Measurements from ENCODE around the gene HSD17B14. TPM values are rescaled to one million over a fixed set of nuclear protein-coding genes. Genes with fewer than 3 reads are reported as not detected.

HSD17B14 gene
- total and polyA plus RNA-seq, 2 of the 13 experiments (the other 11 are each of a cell fraction or from before 2014, with no cell fraction given) = 0.58 to 1.2 TPM

- Histone ChIP-seq H3K4me3 (replicated peaks in 1 of 3; ENCODE audit: insufficient read depth in 1 of 3, low read depth in 2 of 3, low read length in 3 of 3) (no peak overlapping the region), H3K4me1 (ENCODE audit: insufficient read depth, low read length) (no peaks in the 10 kb centered on the region; the same call in 1 of the 2 replicates), H2AFZ (ENCODE audit: low read length) (no peak overlapping the region), H3K4me2 (ENCODE audit: low read depth, low read length) (no peak overlapping the region), H4K20me1 (ENCODE audit: insufficient read depth, low read length) (no peaks in the 10 kb centered on the region), H3K9me3 (ENCODE audit: low read length) (no peaks in the 10 kb centered on the region), H3K9ac (ENCODE audit: insufficient read depth, low read depth, low read length) (no peak overlapping the region), H3K27ac (ENCODE audit: extremely low read length, insufficient read depth, low read length) (no peak overlapping the region), H3K27me3 (ENCODE audit: control insufficient read depth in 1 of 2, insufficient read depth in 2 of 2, low read length in 2 of 2) (no peaks in the 10 kb centered on the region; a peak in 1 of 5 replicates), H3K79me2 (ENCODE audit: insufficient read depth, low read length) (no peaks in the 10 kb centered on the region), H3K36me3 (replicated peaks in 1 of 2; ENCODE audit: control insufficient read depth in 1 of 2, insufficient read depth in 2 of 2, low read length in 2 of 2) (no peaks in the 10 kb centered on the region)
- 96% methylated on average over 20 of the region's 30 CpGs for WGBS (ENCODE audit: low lambda C conversion rate)
- intact Hi-C loops (cut with micrococcal nuclease; ENCODE audit: unreplicated experiment) (no loop called here), in situ Hi-C loops (cut with HindIII; ENCODE audit: extremely low pct_ligation_motif_present, low pct_unique_long_range_greater_than_20kb) (no loop called here)
- ATAC-seq (no peak), FAIRE-seq (no peak), DNase-seq (ENCODE audit: low spot score) (no peak)
- BruUV-seq (replicated peaks) = no TSS peak
- TF ChIP-seq ZNF782 (CRISPR knock-in tag; IDR thresholded peaks at IDR 0.05; ENCODE audit: borderline replicate concordance) = no peak
- no peak for TF ChIP-seq ETV5 (CRISPR knock-in tag; IDR thresholded peaks at IDR 0.05; ENCODE audit: borderline replicate concordance)
- no peak for TF ChIP-seq AHDC1 (CRISPR knock-in tag; IDR thresholded peaks at IDR 0.05; ENCODE audit: borderline replicate concordance)
- TF ChIP-seq PPARG (CRISPR knock-in tag; conservative IDR thresholded peaks at IDR 0.05) = no peak
- TF ChIP-seq PATZ1 (CRISPR knock-in tag; IDR thresholded peaks at IDR 0.05) = no peak
- TF ChIP-seq ZNF234 (CRISPR knock-in tag; conservative IDR thresholded peaks at IDR 0.05) = no peak
- TF ChIP-seq SATB2 (CRISPR knock-in tag; IDR thresholded peaks at IDR 0.05) = no peak
- no peak for TF ChIP-seq ELK4 (CRISPR knock-in tag; IDR thresholded peaks at IDR 0.05; ENCODE audit: borderline replicate concordance)
- TF ChIP-seq REST (IDR thresholded peaks at IDR 0.05; ENCODE audit: borderline replicate concordance in 1 of 2, low read depth in 1 of 2, low read length in 2 of 2) = no peak
- no peak for TF ChIP-seq MLLT10 (CRISPR knock-in tag; IDR thresholded peaks at IDR 0.05)
- CTCF ChIA-PET (ENCODE audit: low intra/inter-chr PET ratio, low total read pairs) = no interaction called here
- POLR2A ChIA-PET = interaction anchor here (1.2 kb wide), 1 partner anchor 12 kb away, joined by 4 read pairs; the partner anchor contains the start of gene PPP1R15A
Measured at GRCh38 chr19:48859711-48860572, 23.7 kb upstream of the HSD17B14 start.

All from HepG2 (cell line).